ENCODE data around the gene NOTCH4.

Gene NOTCH4

GRCh38 chr6:32174416-32174815, 49.5 kb downstream of the NOTCH4 start:
- Mint-ChIP-seq H3K4me3 (peak overlapping the region; percentile 94), H3K36me3 (ENCODE audit: low read depth) (peaks cover 31% of the 10 kb centered on the region), H3K27ac (no peak overlapping the region), H3K4me1 (ENCODE audit: low read depth) (peaks cover 56% of the 10 kb centered on the region), H3K9me3 (no peaks in the 10 kb centered on the region), H3K27me3 (no peaks in the 10 kb centered on the region)
- DNase-seq = no peak

DNA sequence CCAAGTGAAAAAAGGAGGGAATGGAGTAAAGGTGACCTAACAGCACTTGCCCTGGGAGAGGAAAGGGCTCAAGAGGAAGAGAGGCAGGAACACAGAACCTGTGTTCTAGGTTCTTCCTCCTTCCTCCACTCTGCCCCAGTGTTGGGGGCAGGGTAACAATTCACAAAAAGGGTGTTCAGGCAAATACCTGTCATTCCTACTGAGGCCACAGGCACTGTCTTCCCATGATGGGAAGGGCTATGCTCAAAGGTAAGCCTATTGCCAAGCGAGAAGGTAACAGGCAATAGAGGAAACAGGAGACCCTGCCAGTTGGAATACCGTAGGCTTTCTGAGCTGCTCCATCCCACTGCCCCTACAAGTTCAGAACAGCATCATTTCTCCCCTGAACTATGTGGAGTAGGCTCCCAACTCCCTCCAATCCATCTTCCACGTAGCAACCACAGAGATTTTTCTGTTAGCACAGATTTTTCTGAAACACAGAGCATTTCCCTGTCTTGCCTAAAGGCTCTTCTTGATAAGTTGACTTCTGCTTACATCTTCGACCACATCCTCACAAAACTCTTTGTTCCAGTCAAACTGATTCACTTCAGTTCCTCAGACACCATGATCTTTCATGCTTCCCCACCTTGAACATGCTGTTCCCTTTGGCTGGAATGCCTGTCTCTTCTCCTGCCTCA, 50.7 kb downstream of the NOTCH4 start:
- Mint-ChIP-seq H3K4me1 (ENCODE audit: low read depth) (peaks cover 47% of the 10 kb centered on the region), H3K9me3 (no peaks in the 10 kb centered on the region), H3K36me3 (ENCODE audit: low read depth) (peaks cover 31% of the 10 kb centered on the region), H3K27ac (peak overlapping the region; percentile 20), H3K4me3 (no peak overlapping the region), H3K27me3 (no peaks in the 10 kb centered on the region)
- no peak for DNase-seq

GRCh38 chr6:32171234-32171633, 52.6 kb downstream of the NOTCH4 start:
- H3K27me3 Mint-ChIP-seq = no peaks in the 10 kb centered on the region
- H3K27ac Mint-ChIP-seq = no peak overlapping the region

GRCh38 chr6:32170294-32170693, 53.6 kb downstream of the NOTCH4 start:
- H3K4me1 Mint-ChIP-seq (ENCODE audit: low read depth) = peaks cover 30% of the 10 kb centered on the region
- no peaks in the 10 kb centered on the region for H3K27me3 Mint-ChIP-seq
- H3K27ac Mint-ChIP-seq = no peak overlapping the region
- peak; percentile 19 for DNase-seq
- H3K36me3 Mint-ChIP-seq (ENCODE audit: low read depth) = peaks cover 56% of the 10 kb centered on the region
- H3K4me3 Mint-ChIP-seq = no peak overlapping the region
- H3K9me3 Mint-ChIP-seq = no peaks in the 10 kb centered on the region

More at GRCh38 chr6:32171234-32171633, 52.6 kb downstream of the NOTCH4 start:
- Mint-ChIP-seq H3K9me3 (no peaks in the 10 kb centered on the region), H3K4me1 (ENCODE audit: low read depth) (peaks cover 33% of the 10 kb centered on the region), H3K4me3 (no peak overlapping the region), H3K36me3 (ENCODE audit: low read depth) (peaks cover 48% of the 10 kb centered on the region)
- DNase-seq = peak; percentile 15

- Mint-ChIP-seq H3K4me1 (ENCODE audit: low read depth) (peaks cover 18% of the 10 kb centered on the region), H3K27me3 (no peaks in the 10 kb centered on the region), H3K9me3 (no peaks in the 10 kb centered on the region), H3K4me3 (no peak overlapping the region), H3K27ac (no peak overlapping the region), H3K36me3 (ENCODE audit: low read depth) (peaks cover 60% of the 10 kb centered on the region)
- no peak for DNase-seq
Measured at GRCh38 chr6:32168807-32169591, 54.9 kb downstream of the NOTCH4 start.

GRCh38 chr6:32168350-32168749, 55.5 kb downstream of the NOTCH4 start:
- DNase-seq = peak; percentile 14
- Mint-ChIP-seq H3K27ac (peak overlapping the region; percentile 23), H3K36me3 (ENCODE audit: low read depth) (peaks cover 63% of the 10 kb centered on the region), H3K9me3 (no peaks in the 10 kb centered on the region), H3K27me3 (no peaks in the 10 kb centered on the region), H3K4me3 (no peak overlapping the region), H3K4me1 (ENCODE audit: low read depth) (peaks cover 11% of the 10 kb centered on the region)

DNA sequence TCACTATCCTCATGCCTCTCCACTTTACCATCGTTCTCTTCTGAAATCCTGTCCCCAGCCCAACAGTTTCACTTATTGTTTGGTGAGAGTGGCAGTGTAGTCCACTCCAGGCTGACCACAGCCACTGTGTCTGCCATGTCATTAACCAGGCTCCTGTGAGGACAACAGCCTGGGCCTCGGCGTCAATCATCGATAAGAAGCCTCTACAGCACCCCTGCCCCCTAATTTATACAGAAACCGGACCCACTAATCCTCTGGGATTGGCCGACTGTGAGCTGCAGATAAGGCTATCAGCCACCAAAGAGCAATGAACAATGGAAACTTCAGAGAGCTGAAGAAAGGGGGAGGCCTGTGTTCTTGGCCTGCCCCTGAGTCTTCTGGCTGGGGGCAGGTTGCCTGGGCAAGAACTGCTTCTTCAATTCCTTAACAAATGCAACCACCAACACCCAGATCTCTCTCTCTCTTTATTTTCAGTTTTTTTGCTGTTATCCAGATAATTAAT, 56.1 kb downstream of the NOTCH4 start:
- H3K27ac Mint-ChIP-seq = peak overlapping the region; percentile 45
- no peak for DNase-seq
- H3K36me3 Mint-ChIP-seq (ENCODE audit: low read depth) = peaks cover 68% of the 10 kb centered on the region
- H3K9me3 Mint-ChIP-seq = no peaks in the 10 kb centered on the region
- peaks cover 6% of the 10 kb centered on the region for H3K4me1 Mint-ChIP-seq (ENCODE audit: low read depth)
- no peaks in the 10 kb centered on the region for H3K27me3 Mint-ChIP-seq
- no peak overlapping the region for H3K4me3 Mint-ChIP-seq

GRCh38 chr6:32167154-32167760, 56.6 kb downstream of the NOTCH4 start:
- peaks cover 74% of the 10 kb centered on the region for H3K36me3 Mint-ChIP-seq (ENCODE audit: low read depth)
- peak overlapping the region; percentile 45 for H3K27ac Mint-ChIP-seq

GRCh38 chr6:32166411-32167061, 57.3 kb downstream of the NOTCH4 start:
- Mint-ChIP-seq H3K4me1 (ENCODE audit: low read depth) (peaks cover 3% of the 10 kb centered on the region), H3K4me3 (no peak overlapping the region), H3K9me3 (no peaks in the 10 kb centered on the region), H3K36me3 (ENCODE audit: low read depth) (peaks cover 77% of the 10 kb centered on the region), H3K27ac (no peak overlapping the region), H3K27me3 (no peaks in the 10 kb centered on the region)
- DNase-seq = no peak

More at GRCh38 chr6:32167154-32167760, 56.6 kb downstream of the NOTCH4 start:
- Mint-ChIP-seq H3K27me3 (no peaks in the 10 kb centered on the region), H3K4me3 (no peak overlapping the region), H3K4me1 (ENCODE audit: low read depth) (peaks cover 3% of the 10 kb centered on the region), H3K9me3 (no peaks in the 10 kb centered on the region)
- no peak for DNase-seq

DNA sequence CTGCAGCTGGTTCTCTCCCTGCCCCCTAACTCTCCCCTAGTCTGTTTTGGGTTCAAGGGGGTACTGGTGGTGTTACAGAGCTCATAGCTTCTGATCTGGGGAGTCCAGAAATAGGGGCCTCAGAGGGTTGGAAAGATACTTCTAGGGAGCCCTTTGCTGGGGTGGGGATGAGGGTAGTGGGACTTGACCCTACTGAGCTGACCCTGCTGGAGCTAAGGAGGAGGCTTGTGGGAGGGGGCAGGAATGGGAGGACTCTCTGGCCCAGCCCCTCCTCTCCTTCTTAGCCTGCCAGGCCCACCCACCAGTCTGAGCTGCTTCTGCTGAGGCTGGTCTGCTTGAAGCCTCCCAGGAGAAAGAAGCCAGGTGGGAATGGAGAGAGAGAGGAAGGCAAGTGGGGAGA, 59.6 kb downstream of the NOTCH4 start, which contains the start of gene EGFL8:
Gene EGFL8 (plus strand): TSS at position 301 of the 400 bp plus-strand sequence. CDS start 1,571 bp downstream, outside the sequence.
- Mint-ChIP-seq H3K4me1 (ENCODE audit: low read depth) (no peaks in the 10 kb centered on the region), H3K9me3 (no peaks in the 10 kb centered on the region), H3K36me3 (ENCODE audit: low read depth) (peaks cover 60% of the 10 kb centered on the region), H3K4me3 (no peak within 1 kb of the TSS), H3K27ac (no peak within 1 kb of the TSS), H3K27me3 (no peaks in the 10 kb centered on the region)
- no peak for DNase-seq

DNA sequence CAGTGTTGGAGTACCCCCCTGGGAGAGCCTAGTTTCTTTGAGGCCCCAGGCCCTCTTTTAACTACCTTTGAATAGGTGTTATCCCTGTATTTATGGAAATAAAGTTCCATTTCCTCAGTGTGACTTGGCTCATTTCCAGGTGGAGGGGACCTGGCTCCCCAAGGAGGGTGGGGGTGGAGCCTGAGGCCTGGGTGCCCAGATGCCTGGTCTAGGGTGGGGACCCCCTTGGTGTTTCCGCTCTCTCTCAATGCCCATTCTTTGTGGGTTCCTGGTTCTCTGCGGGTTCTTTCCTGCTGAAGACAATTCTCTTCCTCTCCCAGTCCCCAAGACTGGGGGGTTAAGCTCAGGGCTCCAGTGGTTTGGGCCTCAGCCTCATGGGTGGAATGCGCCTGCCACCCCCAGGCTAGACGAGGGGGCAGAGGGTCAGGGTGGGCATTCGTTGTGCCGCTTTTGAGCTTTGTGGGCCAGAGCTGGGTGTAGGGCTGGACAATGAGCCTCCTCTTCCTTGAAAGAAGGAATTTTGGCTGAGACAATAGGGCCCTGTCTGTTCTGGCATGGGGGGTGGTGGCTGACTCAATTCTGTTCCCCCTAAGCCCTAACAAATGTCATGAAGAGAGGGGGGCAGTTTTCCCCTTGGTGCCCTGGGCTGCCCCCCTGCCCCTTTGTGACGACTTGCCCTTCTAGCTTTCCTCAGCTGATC, 60.2 kb downstream of the NOTCH4 start:
- no peaks in the 10 kb centered on the region for H3K9me3 Mint-ChIP-seq
- H3K27me3 Mint-ChIP-seq = no peaks in the 10 kb centered on the region
- no peak overlapping the region for H3K27ac Mint-ChIP-seq
- no peaks in the 10 kb centered on the region for H3K4me1 Mint-ChIP-seq (ENCODE audit: low read depth)
- peaks cover 55% of the 10 kb centered on the region for H3K36me3 Mint-ChIP-seq (ENCODE audit: low read depth)
- H3K4me3 Mint-ChIP-seq = no peak overlapping the region
- no peak for DNase-seq

DNA sequence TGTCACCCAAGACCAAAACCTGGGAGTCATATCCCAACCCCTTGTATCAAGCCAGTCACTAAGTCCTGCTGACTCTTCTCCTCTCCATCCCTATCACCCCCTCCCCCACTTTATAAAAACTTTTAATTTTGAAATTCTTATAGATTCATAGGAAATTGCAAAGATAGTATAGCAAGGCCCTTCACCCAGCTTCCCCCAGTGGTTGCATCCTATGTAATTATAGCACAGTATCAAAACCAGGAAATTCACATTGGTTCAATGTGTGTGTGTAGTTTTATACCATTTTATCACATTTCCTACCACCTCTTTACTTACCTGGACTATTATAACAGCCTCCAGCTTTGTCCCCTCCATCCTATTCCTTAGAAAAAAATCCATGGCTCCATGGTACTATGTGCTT, 65.8 kb downstream of the NOTCH4 start:
- Mint-ChIP-seq H3K36me3 (ENCODE audit: low read depth) (peaks cover 53% of the 10 kb centered on the region), H3K9me3 (no peaks in the 10 kb centered on the region), H3K27me3 (no peaks in the 10 kb centered on the region), H3K27ac (no peak overlapping the region), H3K4me1 (ENCODE audit: low read depth) (peaks cover 22% of the 10 kb centered on the region), H3K4me3 (no peak overlapping the region)
- DNase-seq = no peak

GRCh38 chr6:32156891-32157290, 67.0 kb downstream of the NOTCH4 start:
- Mint-ChIP-seq H3K4me1 (ENCODE audit: low read depth) (peaks cover 34% of the 10 kb centered on the region), H3K27me3 (no peaks in the 10 kb centered on the region), H3K9me3 (no peaks in the 10 kb centered on the region), H3K27ac (no peak overlapping the region), H3K4me3 (no peak overlapping the region), H3K36me3 (ENCODE audit: low read depth) (peaks cover 41% of the 10 kb centered on the region)
- DNase-seq = no peak
